HepG2 (cell line): ENCODE measurements around the gene GPN2. TPM values are rescaled to one million over a fixed set of nuclear protein-coding genes. Genes with fewer than 3 reads are reported as not detected.

Experiments used
- ATF4 ChIP-seq, 2 experiments: fragments of 450-650 bp in 1 of 2; sonication (generic) in 1 of 2; formaldehyde crosslinking; IDR thresholded peaks; 2 replicates each; pipeline versions ENCODE4 v1.5.0 to v1.8.0; 2020 to 2022; ENCODE audit warnings: mild to moderate bottlenecking in 1 of 2, missing genetic modification reagents in 1 of 2
- CBX5 ChIP-seq: sonication (generic); formaldehyde crosslinking; IDR thresholded peaks from 2 replicates; pipeline ENCODE4 v1.4.0; 2020; ENCODE audit warnings: missing genetic modification reagents, borderline replicate concordance
- CREB1 ChIP-seq, 2 experiments: fragments of 450-650 bp in 1 of 2; IDR thresholded peaks; 2 replicates each; pipeline ENCODE4 v1.6.1; 2016 to 2017; ENCODE audit warnings: control low read depth in 1 of 2, mild to moderate bottlenecking in 1 of 2, missing compliant biosample characterization in 1 of 2, missing genetic modification characterization in 1 of 2
- CREB3 ChIP-seq: sonication (generic); formaldehyde crosslinking; IDR thresholded peaks from 2 replicates; pipeline ENCODE4 v1.5.0; 2020; ENCODE audit warnings: missing genetic modification reagents
- DZIP1 ChIP-seq: sonication (generic); formaldehyde crosslinking; IDR thresholded peaks from 2 replicates; pipeline ENCODE4 v1.5.0; 2020; ENCODE audit warnings: mild to moderate bottlenecking, missing genetic modification reagents
- HMG20A ChIP-seq: IDR thresholded peaks from 2 replicates; pipeline ENCODE4 v1.6.1; 2016; ENCODE audit warnings: borderline replicate concordance
- HOXA3 ChIP-seq: sonication (generic); formaldehyde crosslinking; IDR thresholded peaks from 2 replicates; pipeline ENCODE4 v1.5.0; 2020; ENCODE audit warnings: missing genetic modification reagents
- MIER2 ChIP-seq: IDR thresholded peaks from 2 replicates; pipeline ENCODE4 v1.6.1; 2016; ENCODE audit warnings: missing biosample characterization, missing genetic modification reagents
- ONECUT2 ChIP-seq: sonication (generic); formaldehyde crosslinking; IDR thresholded peaks from 2 replicates; pipeline ENCODE4 v1.4.0; 2020; ENCODE audit warnings: missing genetic modification reagents
- PBX2 ChIP-seq: IDR thresholded peaks from 2 replicates; pipeline ENCODE4 v1.6.1; 2016; ENCODE audit warnings: control low read depth
- PHB2 ChIP-seq: fragments of 450-650 bp; IDR thresholded peaks from 2 replicates; pipeline ENCODE4 v1.6.1; 2018; ENCODE audit not compliant: partially characterized antibody
- RBAK ChIP-seq: sonication (generic); formaldehyde crosslinking; IDR thresholded peaks from 2 replicates; pipeline ENCODE4 v1.5.1; 2020; ENCODE audit warnings: mild to moderate bottlenecking, missing genetic modification reagents
- SIN3A ChIP-seq: IDR thresholded peaks from 2 replicates; pipeline ENCODE4 v1.6.1; 2011; ENCODE audit warnings: low read depth, mild to moderate bottlenecking, control low read depth, low read length, borderline replicate concordance
- SNAPC5 ChIP-seq: sonication (generic); formaldehyde crosslinking; IDR thresholded peaks from 2 replicates; pipeline ENCODE4 v1.8.1; 2023; ENCODE audit warnings: mild to moderate bottlenecking, missing genetic modification reagents, borderline replicate concordance
- ZMAT5 ChIP-seq: sonication (generic); formaldehyde crosslinking; IDR thresholded peaks from 2 replicates; pipeline ENCODE4 v1.5.0; 2020; ENCODE audit warnings: mild to moderate bottlenecking, low read depth, missing genetic modification reagents, borderline replicate concordance
- ZNF282 ChIP-seq: fragments of 450-650 bp; IDR thresholded peaks from 2 replicates; pipeline ENCODE4 v1.6.1; 2018; ENCODE audit not compliant: partially characterized antibody
- ZNF3 ChIP-seq: IDR thresholded peaks from 2 replicates; pipeline ENCODE4 v1.7.0; 2017; ENCODE audit warnings: inconsistent platforms
- ZNF503 ChIP-seq: sonication (generic); formaldehyde crosslinking; IDR thresholded peaks from 2 replicates; pipeline ENCODE4 v1.4.0; 2020; ENCODE audit warnings: missing genetic modification reagents
- ZNF563 ChIP-seq: sonication (generic); formaldehyde crosslinking; IDR thresholded peaks from 2 replicates; pipeline ENCODE4 v1.8.0; 2022; ENCODE audit warnings: mild to moderate bottlenecking, moderate library complexity, missing genetic modification reagents
- ZNF619 ChIP-seq: sonication (generic); formaldehyde crosslinking; IDR thresholded peaks from 2 replicates; pipeline ENCODE4 v1.4.0; 2020; ENCODE audit warnings: mild to moderate bottlenecking, missing genetic modification reagents
- ZNF761 ChIP-seq: sonication (generic); formaldehyde crosslinking; conservative IDR thresholded peaks from 2 replicates; pipeline ENCODE4 v1.4.0; 2020; ENCODE audit warnings: mild to moderate bottlenecking, missing genetic modification reagents
- polyA plus RNA-seq, 8 experiments: library from polyadenylated mRNA; depleted of rRNA in 3 of 8; stranded (reverse) in 7 of 8; unstranded in 1 of 8; fragments of >200 nt; fragmentation: Illumina TruSeq in 4 of 8; extraction: Trizol in 4 of 8; gene quantifications; 2 replicates each; pipeline versions ENCODE4 v1.2.1 to v1.2.3, GENCODE V29; 2011 to 2016; ENCODE audit warnings: low read depth in 4 of 8, missing spikeins in 1 of 8, mixed read lengths in 1 of 8; ENCODE audit not compliant: insufficient read depth in 1 of 8
- total RNA-seq, 5 experiments: library from RNA; depleted of rRNA; stranded (reverse); fragments of >200 nt; fragmentation: Illumina TruSeq; extraction: Trizol; gene quantifications; 2 replicates each; pipeline ENCODE4 v1.2.3, GENCODE V29; 2016; ENCODE audit warnings: low read depth in 1 of 5

Gene GPN2
- total and polyA plus RNA-seq, 2 of the 13 experiments (the other 11 are each of a cell fraction or from before 2014, with no cell fraction given) = 19.3 to 38.9 TPM

- TF ChIP-seq PBX2 (0 out of 2 replicates have a peak, but pooled peaks have one; percentile 26), SNAPC5 (CRISPR knock-in tag) (no peak), ZNF761 (no peak), HOXA3 (peak; percentile 68; the same call in 1 of the 2 replicates), RBAK (CRISPR knock-in tag) (no peak), ZNF619 (CRISPR knock-in tag) (peak; percentile 25; the same call in 1 of the 2 replicates), ATF4 (CRISPR knock-in tag; IDR thresholded peaks at IDR 0.05) (peak in 1 of 2 experiments; percentile 70; a peak in 2 of 4 replicates), HMG20A (CRISPR knock-in tag) (peak; percentile 79; the same call in 1 of the 2 replicates), CREB3 (CRISPR knock-in tag) (no peak), ZMAT5 (CRISPR knock-in tag) (no peak), ONECUT2 (CRISPR knock-in tag) (no peak), MIER2 (0 out of 2 replicates have a peak, but pooled peaks have one; percentile 32), PHB2 (no peak), ZNF563 (CRISPR knock-in tag) (no peak), ZNF3 (CRISPR knock-in tag) (peak; percentile 65; the same call in 1 of the 2 replicates), DZIP1 (CRISPR knock-in tag) (no peak), ZNF503 (no peak), ZNF282 (no peak), CBX5 (CRISPR knock-in tag) (peak; percentile 83; the same call in 1 of the 2 replicates), CREB1 (IDR thresholded peaks at IDR 0.05) (peak; percentile 46; the same call in 1 of the 2 replicates), CREB1 (CRISPR knock-in tag; IDR thresholded peaks at IDR 0.05) (peak; percentile 81), SIN3A (no peak)
Measured at GRCh38 chr1:26831546-26832248, 58.4 kb downstream of the GPN2 start (continued).
